GM10248 (cell line): ENCODE results near the gene MYO16.

Experiments used
- CTCF ChIA-PET: fragments of 300-600 bp; sonication (Branson Sonifier 250); formaldehyde crosslinking; extraction: SDS; loops from one replicate; lab custom pipeline; 2021; ENCODE audit warnings: antibody characterized with exemption; lab: Yijun Ruan, JAX
- POLR2A ChIA-PET: fragments of 350-650 bp; sonication (Branson Sonifier 250); formaldehyde crosslinking; extraction: SDS; loops from one replicate; lab custom pipeline; 2020; ENCODE audit warnings: antibody characterized with exemption; lab: Yijun Ruan, JAX
- DNase-seq: peaks from one replicate; pipeline ENCODE4 v3.0.0; 2012; ENCODE audit errors: extremely low spot score
- CTCF ChIP-seq: IDR thresholded peaks from 2 replicates; pipeline ENCODE4 v1.5.1; 2012; ENCODE audit warnings: mild to moderate bottlenecking, low read depth; ENCODE audit errors: extremely low read depth, missing control alignments, control extremely low read depth

Gene MYO16

DNA sequence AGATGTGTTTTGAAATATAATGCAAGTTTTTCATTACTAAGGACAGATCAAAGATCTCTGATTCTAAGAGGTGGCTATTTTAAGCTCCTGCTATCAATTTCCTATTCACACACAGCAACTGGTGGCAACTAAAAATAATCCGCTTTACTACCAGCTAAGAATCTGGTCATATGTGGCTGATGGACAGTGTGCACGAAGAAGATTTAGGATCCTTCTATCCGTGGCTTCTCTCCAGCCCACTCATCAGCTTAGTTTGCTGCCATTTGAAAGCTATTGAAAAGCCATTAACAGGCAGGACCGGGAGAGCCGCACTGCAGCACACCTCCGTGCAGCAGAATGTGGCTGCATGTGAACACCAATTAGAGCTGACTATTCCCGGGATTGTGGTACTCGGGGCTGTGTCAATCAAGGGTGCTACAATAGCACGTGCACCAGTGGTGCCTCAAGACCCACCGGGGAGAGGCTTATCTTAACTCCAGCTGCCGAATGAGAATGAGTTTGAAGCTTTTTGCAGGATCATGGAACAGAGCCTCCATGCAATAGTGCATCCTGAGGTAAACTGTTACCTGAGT, at the start of gene MYO16:
MYO16 (plus strand) TSS at position 431 of the 572 bp plus-strand sequence. CDS start 234 bp downstream, outside the sequence.
- DNase-seq: no peak
- ChIA-PET POLR2A (no interaction called here), CTCF (interaction anchor here (0.9 kb wide), 1 partner anchor 13 kb away, joined by 4 read pairs; no protein-coding TSS in a partner anchor)
- TF ChIP-seq CTCF: no peak

DNA sequence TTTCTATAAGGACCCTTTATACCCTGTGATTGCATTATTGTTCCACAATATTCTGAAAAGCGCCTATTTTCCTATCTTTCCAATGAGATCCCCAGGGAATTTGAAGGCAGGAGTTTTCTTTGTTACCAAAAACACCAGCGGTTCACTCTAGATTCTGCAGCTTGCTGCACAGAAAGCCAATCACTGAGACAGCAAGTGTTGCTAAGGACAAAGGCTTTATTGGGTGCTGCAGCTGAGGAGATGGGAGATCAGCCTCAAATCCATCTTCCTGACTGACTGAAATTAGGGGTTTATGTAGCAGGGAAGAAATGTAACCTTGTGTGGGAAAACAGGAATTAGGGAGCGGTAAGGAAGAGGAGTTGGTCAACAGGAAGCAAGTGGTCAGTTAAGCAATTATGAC, 42.6 kb upstream of the MYO16 start:
- no peak for TF ChIP-seq CTCF
- POLR2A ChIA-PET: no interaction called here
- CTCF ChIA-PET: no interaction called here
- DNase-seq: no peak

GRCh38 chr13:108588516-108588915, 40.9 kb upstream of the MYO16 start:
- CTCF ChIA-PET: no interaction called here
- POLR2A ChIA-PET: no interaction called here
- no peak for TF ChIP-seq CTCF
- DNase-seq: no peak

GRCh38 chr13:108594153-108594552, 35.3 kb upstream of the MYO16 start:
- ChIA-PET CTCF (interaction anchor here (2.0 to 2.3 kb wide), 2 partner anchors 14 to 26 kb away, joined by 6 read pairs; no protein-coding TSS in a partner anchor), POLR2A (no interaction called here)

GRCh38 chr13:108595436-108596274, 33.8 kb upstream of the MYO16 start:
- TF ChIP-seq CTCF: no peak
- no peak for DNase-seq
- CTCF ChIA-PET: no interaction called here
- POLR2A ChIA-PET: no interaction called here

More at GRCh38 chr13:108594153-108594552, 35.3 kb upstream of the MYO16 start:
- DNase-seq: no peak
- TF ChIP-seq CTCF: no peak

- CTCF ChIA-PET: no interaction called here
- DNase-seq: no peak
- no peak for TF ChIP-seq CTCF
- POLR2A ChIA-PET: no interaction called here
Measured at GRCh38 chr13:108597943-108598342, 31.5 kb upstream of the MYO16 start.
